Medulla oblongata (tissue), 1 donor: Measurements from ENCODE around the gene KRT15.

Source experiments
- DNase-seq: peaks from one replicate; pipeline ENCODE4 v3.0.0-alpha.2; 2015; ENCODE audit errors: extremely low spot score

KRT15 gene

GRCh38 chr17:41524261-41524660, 5.6 kb upstream of the KRT15 start:
- DNase-seq = no peak

DNA sequence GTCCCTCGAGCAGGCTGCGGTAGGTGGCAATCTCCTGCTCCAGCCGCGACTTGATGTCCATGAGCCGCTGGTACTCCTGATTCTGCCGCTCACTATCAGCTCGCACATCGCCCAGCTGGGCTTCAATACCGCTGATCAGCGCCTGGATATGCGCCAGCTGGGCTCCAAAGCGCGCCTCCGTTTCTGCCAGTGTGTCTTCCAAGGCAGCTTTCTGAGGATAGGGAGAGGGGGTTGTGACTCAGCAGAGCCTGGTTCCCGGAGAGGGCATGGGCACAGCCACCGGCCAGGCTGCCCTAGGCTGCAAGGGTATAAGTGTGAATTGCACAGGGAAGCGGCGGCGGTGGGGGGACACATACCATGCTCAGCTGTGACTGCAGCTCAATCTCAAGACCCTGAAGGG, 5.1 kb upstream of the KRT15 start:
- DNase-seq = no peak

GRCh38 chr17:41523225-41523593, 4.5 kb upstream of the KRT15 start:
- no peak for DNase-seq

DNA sequence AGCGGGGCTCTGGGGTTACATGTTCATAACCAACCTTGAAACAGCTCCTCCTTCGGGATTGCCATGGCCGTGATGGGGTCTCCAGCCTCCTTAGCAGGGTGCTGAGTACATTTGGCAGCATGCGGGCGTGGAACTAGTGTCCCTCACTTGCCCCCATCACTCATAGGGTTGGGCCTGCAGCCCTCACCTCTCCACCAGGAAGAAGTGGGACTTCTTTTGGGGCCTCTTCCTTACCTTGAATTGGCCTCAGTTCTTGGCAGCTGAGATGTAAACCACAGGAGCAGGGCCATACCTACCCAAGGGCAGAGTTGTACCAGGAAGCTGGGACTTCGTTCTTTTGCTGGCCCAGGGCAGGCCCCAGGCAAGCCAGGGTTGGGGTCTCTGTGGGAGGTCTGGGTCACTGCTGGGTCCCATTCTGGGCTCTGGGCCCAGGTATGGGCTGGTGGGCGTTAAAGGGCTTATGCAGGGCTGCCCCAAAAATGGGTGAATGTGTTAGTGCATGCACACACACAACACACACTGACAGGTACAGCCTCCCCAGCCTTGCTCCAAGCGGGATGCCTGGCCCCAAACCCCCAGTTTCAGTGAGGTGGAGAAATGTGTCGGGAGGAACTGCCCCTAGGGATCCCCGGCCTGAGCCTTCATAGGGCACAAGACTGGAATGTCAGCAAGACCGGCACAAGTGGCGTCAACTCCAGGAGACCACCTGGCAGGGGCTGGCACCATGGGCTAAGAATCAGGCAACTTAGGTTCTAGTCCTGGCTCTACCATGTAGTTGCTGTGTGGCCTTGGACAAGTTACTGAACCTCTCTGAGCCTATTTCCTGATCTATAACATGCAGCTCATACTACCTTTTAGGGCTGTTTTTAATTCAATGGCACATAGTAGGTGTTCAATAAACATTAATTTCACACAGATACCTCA, 3.9 kb upstream of the KRT15 start:
- DNase-seq = no peak

DNA sequence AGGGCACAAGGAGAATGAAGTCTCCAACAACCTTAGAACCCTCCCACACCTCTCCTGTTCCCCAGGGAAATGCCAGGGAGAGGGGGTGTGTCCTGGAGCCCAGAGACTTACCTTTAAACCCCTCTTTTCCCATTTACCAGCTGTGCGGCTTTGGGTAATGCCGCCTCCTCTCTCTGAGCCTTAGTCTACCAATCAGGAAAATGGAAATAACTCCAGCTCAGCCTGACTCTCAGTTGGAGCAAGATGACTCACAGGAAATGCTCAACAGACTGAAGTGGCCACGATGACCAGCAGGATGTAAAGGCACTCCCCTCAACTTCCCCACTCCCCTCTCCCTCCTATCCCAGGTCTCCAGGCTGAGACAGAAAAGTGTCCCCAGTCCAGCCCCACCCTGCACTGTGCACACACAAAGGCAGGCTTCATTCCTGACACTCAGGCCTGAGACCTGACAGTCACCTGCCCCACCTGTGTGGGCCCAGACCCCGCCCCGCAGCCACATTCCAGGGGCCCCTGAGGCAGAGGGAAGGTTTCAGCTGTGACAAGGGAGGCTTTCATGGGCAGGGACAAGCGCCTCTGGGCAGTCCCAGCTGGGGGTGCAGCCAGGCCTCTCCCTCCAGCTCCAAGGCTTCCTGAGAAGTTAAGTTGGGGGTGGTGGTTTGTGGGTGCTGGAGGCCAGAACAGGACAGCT, 3.0 kb upstream of the KRT15 start:
- no peak for DNase-seq

DNA sequence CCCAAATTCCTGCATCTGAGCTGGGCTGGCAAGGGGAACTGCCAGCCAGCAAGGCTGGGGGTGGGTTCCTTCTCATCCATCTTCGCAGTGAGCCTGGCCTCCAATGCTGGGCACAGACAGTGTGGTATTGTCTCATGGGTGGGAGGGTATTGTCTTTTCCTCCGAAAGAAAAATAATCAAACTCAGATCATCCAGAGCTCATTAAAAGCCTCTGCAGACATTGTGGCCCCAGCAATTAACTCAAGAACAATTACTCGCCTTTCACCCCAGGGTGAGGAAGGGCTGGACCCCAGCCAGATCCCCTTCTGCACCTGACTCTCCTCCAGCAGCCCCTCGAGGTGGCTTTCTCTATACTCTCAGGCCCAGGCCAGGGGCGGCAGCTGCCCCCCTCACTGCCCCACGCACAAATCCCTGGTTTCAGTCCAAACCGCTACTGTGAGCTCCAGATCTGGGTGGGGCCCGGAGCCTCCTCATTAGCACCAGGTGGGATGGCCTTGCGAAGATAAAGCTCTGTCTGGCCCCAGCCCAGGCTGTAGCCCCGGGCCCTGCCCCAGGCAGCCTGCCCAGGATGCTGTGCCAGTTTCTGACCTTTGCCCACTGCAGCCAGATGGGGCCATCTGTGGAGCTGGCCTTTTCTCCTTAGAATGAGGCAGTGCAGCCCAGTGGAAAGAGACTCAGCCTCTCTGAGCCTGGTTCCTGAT, 2.3 kb upstream of the KRT15 start:
- DNase-seq = no peak

DNA sequence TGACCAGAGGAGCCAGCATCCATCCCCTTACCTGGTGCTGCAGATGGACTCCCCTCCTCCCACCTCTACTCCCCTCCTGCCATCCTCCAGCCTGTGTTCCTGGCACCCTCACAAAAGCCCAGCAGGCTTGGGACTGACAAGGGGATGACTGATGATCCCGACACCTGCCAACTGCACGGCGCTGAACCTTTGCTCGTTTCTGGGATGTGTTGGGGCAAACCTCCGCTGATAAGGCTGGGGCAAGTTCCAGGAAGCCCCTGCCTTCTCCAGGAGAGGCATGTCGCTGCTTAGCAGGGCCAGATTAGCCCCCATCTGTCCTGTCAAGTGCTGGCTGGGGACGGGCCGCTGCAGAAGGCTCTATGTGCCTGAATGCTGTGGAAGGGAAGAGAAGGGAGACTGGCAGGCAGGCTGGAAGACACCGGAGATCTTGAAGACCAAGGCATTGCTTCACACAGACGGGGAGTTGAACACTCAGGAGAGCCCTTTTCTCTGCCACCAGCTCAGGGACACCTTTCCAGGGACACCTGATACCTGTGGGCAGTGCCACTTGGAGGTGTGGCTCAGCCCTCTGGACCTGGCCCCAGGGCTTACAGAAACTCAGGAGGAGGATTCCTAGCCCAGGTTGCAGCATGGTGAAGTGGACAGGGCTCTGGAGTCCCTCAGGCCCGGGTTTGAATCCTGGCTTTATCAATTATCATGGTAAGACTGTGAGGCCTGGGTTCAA, 973 bp upstream of the KRT15 start:
- no peak for DNase-seq

- no peak for DNase-seq
Measured at GRCh38 chr17:41518031-41518430, 659 bp downstream of the KRT15 start.

DNA sequence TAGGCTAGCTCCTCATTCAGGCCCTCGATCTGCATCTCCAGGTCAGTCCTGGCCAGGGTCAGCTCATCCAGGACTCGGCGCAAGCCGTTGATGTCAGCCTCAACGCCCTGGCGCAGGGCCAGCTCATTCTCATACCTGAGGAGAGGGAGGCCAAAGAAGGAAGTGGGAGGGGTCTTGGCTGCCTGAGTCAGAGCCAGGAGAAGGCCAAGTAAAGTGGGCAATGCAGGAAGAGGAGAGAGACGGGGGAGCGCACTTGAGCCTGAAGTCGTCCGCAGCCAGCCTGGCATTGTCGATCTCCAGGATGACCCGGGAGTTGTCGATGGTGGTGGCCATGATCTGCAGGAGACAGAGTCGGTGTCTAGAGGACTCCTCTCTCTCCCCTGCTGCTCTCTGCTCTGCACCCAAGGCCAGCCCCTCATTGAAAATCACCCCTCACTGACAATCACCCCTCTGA, 1.8 kb downstream of the KRT15 start:
- DNase-seq = no peak

- no peak for DNase-seq
Measured at GRCh38 chr17:41516147-41516829, 2.4 kb downstream of the KRT15 start.

GRCh38 chr17:41513168-41513547, 5.5 kb downstream of the KRT15 start:
- DNase-seq = no peak

GRCh38 chr17:41512546-41513167, 6.0 kb downstream of the KRT15 start:
- DNase-seq = peak; percentile 31

DNA sequence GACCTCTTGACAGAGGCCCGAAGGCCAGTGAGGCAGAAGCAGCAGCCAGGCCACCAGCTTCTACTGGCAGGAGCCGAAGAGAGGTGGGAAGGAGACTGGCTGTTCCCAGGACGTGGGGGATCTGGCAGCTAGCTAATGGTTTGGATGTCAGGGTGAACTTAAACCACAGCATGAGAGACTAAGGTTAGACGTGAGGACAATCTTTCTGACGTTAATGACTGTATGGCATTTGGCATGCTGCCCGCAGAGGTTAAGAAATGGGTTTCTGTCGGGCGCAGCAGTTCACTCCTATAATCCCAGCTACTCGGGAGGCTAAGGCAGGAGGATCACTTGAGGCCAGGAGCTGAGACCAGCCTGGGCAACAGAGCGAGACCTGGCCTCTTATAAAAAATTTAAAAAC, 7.0 kb downstream of the KRT15 start:
- DNase-seq = no peak

DNA sequence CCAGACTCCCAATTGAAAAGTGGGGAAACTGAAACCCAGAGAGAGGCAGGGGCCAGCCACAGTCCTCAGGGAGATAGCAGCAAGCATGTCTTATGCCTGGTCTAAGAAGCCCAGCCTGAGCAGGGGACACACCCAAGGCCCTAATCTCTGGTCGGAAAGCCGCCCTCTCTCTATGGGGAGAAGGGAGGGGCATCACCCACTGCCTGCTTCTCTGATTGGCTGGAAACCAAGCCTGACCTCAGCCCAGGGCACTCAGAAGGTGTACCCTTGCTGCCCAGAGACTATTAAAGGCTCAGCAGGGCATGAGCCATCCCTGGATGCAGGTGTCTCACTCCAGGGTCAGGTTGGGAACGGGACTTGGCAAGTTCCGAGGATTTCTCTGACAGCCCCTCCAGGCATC, 7.6 kb downstream of the KRT15 start:
- DNase-seq = no peak

DNA sequence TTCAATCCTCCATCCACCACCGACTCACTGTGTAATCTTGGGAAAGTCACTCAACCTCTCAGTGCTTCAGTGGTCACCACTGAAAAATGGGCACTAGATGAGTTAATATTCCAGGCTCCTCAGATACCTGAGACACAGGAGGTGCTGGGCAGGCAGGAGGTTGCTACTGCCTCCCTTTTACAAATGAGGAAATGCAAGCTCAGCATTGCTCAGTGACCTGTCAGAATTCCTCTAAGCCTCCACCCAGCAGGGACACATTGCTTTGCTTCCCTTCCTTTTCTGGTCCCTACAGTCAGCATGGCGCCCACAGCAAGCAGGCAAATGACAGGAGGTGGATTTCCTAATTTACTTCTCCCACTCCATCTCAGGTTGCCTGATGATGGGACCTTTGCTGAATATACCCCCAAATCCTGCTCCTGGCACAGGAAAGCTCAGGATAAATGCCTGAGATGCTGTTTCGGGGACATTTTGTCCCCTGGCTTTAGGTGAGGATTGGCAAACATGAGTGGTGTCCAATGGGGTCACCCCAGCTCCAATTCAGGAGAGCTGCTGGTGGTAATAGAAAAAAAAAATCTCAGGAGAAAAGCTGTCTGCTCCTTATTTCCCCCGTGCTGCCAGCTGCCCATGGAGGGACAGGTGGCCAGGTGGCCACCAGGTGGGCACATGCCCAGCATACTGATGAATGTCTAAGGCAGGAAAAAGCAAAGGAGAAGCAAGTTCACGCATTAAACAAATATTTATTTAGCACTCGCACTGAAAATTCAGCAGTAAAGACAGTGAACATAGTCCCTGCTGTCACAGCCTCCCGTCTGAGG, 8.2 kb downstream of the KRT15 start:
- DNase-seq = no peak

GRCh38 chr17:41507315-41507880, 11.3 kb downstream of the KRT15 start:
- DNase-seq = no peak

GRCh38 chr17:41505809-41506767, 12.6 kb downstream of the KRT15 start:
- peak; percentile 21 for DNase-seq

DNA sequence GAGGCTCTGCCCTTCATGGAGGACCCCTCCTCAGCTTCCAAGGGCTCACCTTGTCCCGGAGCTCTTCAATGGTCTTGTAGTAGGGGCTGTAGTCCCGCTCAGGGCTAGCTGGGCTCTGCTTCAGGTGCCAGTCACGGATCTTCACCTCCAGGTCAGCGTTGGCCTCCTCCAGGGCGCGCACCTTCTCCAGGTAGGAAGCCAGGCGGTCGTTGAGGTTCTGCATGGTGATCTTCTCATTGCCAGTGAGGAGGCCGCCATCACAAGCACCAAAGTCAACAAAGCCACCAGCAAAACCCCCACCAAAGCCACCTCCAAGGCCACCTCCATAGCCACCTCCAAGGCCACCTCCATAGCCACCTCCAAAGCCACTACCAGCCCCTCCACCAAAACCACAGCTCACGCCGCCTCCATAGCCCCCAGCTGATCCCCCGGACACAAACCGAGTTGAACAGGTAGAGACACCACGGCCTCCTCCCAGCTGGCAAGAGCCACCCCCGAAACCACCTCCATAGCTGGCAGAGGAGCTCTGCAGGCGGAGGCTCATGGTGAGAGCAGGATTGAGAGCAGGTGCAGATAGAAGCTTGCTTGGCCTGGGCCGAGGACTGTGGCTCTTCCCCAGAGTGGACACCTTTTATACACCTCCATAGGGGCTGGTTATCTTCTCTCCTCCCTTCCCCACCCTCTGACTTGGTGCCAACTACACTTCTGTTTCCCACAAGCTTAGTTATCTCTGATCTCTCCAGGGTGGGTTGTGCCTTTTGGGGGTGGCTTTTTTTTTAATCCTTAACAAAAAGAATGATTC, 13.5 kb downstream of the KRT15 start, which contains the start of gene KRT13:
Gene KRT13 (minus strand): TSS at position 606 of the 802 bp plus-strand sequence. CDS start 62 bp downstream, at position 544.
- no peak for DNase-seq
